Ishikawa (cell line): Measurements from ENCODE around the gene TNRC6A.
A peak's percentile ranks its signal among the peaks of the same experiment; 100 is the strongest.

Experiments
- CEBPB ChIP-seq: IDR thresholded peaks from 2 replicates; pipeline ENCODE4 v1.6.1; 2012
- CREB1 ChIP-seq: IDR thresholded peaks from 2 replicates; pipeline ENCODE4 v1.6.1; 2012; ENCODE audit warnings: low read depth
- EGR1 ChIP-seq: IDR thresholded peaks from 2 replicates; pipeline ENCODE4 v1.6.1; 2012
- EP300 ChIP-seq: IDR thresholded peaks from 2 replicates; pipeline ENCODE4 v1.6.1; 2012; ENCODE audit warnings: borderline replicate concordance
- FOXM1 ChIP-seq: IDR thresholded peaks from 2 replicates; pipeline ENCODE4 v1.6.1; 2012; ENCODE audit warnings: low read depth, borderline replicate concordance
- MAX ChIP-seq: IDR thresholded peaks from 2 replicates; pipeline ENCODE4 v1.6.1; 2012
- NFIC ChIP-seq: IDR thresholded peaks from 2 replicates; pipeline ENCODE4 v1.6.1; 2012
- RAD21 ChIP-seq: IDR thresholded peaks from 2 replicates; pipeline ENCODE4 v1.6.1; 2012; ENCODE audit warnings: low read depth
- REST ChIP-seq: IDR thresholded peaks from 2 replicates; pipeline ENCODE4 v1.6.1; 2012; ENCODE audit warnings: low read depth, mild to moderate bottlenecking
- TAF1 ChIP-seq: IDR thresholded peaks from 2 replicates; pipeline ENCODE4 v1.6.1; 2012; ENCODE audit warnings: low read depth, mild to moderate bottlenecking
- TCF12 ChIP-seq: IDR thresholded peaks from 2 replicates; pipeline ENCODE4 v1.6.1; 2012; ENCODE audit warnings: low read depth
- TEAD4 ChIP-seq: IDR thresholded peaks from 2 replicates; pipeline ENCODE4 v1.6.1; 2012
- USF1 ChIP-seq: IDR thresholded peaks from 2 replicates; pipeline ENCODE4 v1.6.1; 2012
- YY1 ChIP-seq: IDR thresholded peaks from 2 replicates; pipeline ENCODE4 v1.6.1; 2012; ENCODE audit warnings: low read depth
- ZBTB7A ChIP-seq: IDR thresholded peaks from 2 replicates; pipeline ENCODE4 v1.6.1; 2012; ENCODE audit warnings: low read depth

The TNRC6A gene

GRCh38 chr16:24685539-24686432, 43.7 kb upstream of the TNRC6A start:
- no peak for TF ChIP-seq CREB1
- TF ChIP-seq YY1 = no peak
- no peak for TF ChIP-seq ZBTB7A
- no peak for TF ChIP-seq REST
- TF ChIP-seq TCF12 = no peak
- no peak for TF ChIP-seq MAX
- no peak for TF ChIP-seq TEAD4

- TF ChIP-seq TCF12 = no peak
- TF ChIP-seq RAD21 = no peak
- no peak for TF ChIP-seq MAX
- TF ChIP-seq NFIC = no peak
- no peak for TF ChIP-seq ZBTB7A
- TF ChIP-seq REST = no peak
Measured at GRCh38 chr16:24686678-24687077, 42.8 kb upstream of the TNRC6A start.

GRCh38 chr16:24688359-24688758, 41.1 kb upstream of the TNRC6A start:
- TF ChIP-seq TAF1 (no peak), YY1 (no peak), CEBPB (no peak), RAD21 (no peak), ZBTB7A (no peak), USF1 (no peak), TEAD4 (no peak), EGR1 (no peak), TCF12 (no peak), CREB1 (no peak), NFIC (no peak)

GRCh38 chr16:24689128-24689527, 40.3 kb upstream of the TNRC6A start:
- TF ChIP-seq REST (no peak), RAD21 (peak; percentile 54)

- TF ChIP-seq MAX (no peak), USF1 (no peak), RAD21 (no peak), YY1 (no peak), CREB1 (no peak), FOXM1 (no peak), CEBPB (no peak), TEAD4 (no peak), REST (no peak), NFIC (no peak), ZBTB7A (no peak), EP300 (no peak), TCF12 (no peak), TAF1 (no peak), EGR1 (no peak)
Measured at GRCh38 chr16:24692854-24693253, 36.6 kb upstream of the TNRC6A start.
